IMR-90 (cell line): ENCODE results near the gene RBFOX2.

ENCODE experiments used
- BHLHE40 ChIP-seq: fragments of 150-350 bp; IDR thresholded peaks from 2 replicates; pipeline ENCODE4 v1.6.1; 2016; ENCODE audit warnings: mild to moderate bottlenecking, low read depth, low read length
- CEBPB ChIP-seq: IDR thresholded peaks from 2 replicates; pipeline ENCODE4 v1.6.1; 2012; ENCODE audit warnings: low read depth, low read length, improper control_type of control experiment
- CTCF ChIP-seq: conservative IDR thresholded peaks from 2 replicates; pipeline ENCODE4 v1.5.1; 2012; ENCODE audit warnings: mild to moderate bottlenecking, low read depth, low read length, improper control_type of control experiment
- FOS ChIP-seq: fragments of 150-350 bp; IDR thresholded peaks from 2 replicates; pipeline ENCODE4 v1.6.1; 2016; ENCODE audit warnings: low read depth, low read length
- MXI1 ChIP-seq: IDR thresholded peaks from 2 replicates; pipeline ENCODE4 v1.6.1; 2012; ENCODE audit warnings: low read depth, mild to moderate bottlenecking, low read length, moderate library complexity, borderline replicate concordance
- POLR2A ChIP-seq: IDR thresholded peaks from 2 replicates; pipeline ENCODE4 v1.6.1; 2012; ENCODE audit warnings: mild to moderate bottlenecking, low read depth, low read length
- RCOR1 ChIP-seq: IDR thresholded peaks from 2 replicates; pipeline ENCODE4 v1.6.1; 2012; ENCODE audit warnings: mild to moderate bottlenecking, low read length, improper control_type of control experiment; ENCODE audit not compliant: insufficient replicate concordance
- SMC3 ChIP-seq: fragments of 150-350 bp; IDR thresholded peaks from 2 replicates; pipeline ENCODE4 v1.6.1; 2016; ENCODE audit warnings: low read depth, mild to moderate bottlenecking, antibody characterized with exemption, low read length, moderate library complexity
- TF ChIP-seq, protein P1 (sequence below): fragments of 150-350 bp; IDR thresholded peaks from 2 replicates; pipeline ENCODE4 v1.6.1; 2016; ENCODE audit warnings: low read depth, mild to moderate bottlenecking, low read length, moderate library complexity, borderline replicate concordance

GRCh38 chr22:35746248-35746647 lies 282.4 kb downstream of the RBFOX2 start:
- TF ChIP-seq POLR2A: no peak
- TF ChIP-seq CTCF: no peak
- no peak for TF ChIP-seq SMC3
- no peak for TF ChIP-seq CEBPB
- no peak for TF ChIP-seq MXI1
- no peak for TF ChIP-seq FOS
- no peak for TF ChIP-seq RCOR1
- TF ChIP-seq BHLHE40: no peak
- TF ChIP-seq, protein P1, sequence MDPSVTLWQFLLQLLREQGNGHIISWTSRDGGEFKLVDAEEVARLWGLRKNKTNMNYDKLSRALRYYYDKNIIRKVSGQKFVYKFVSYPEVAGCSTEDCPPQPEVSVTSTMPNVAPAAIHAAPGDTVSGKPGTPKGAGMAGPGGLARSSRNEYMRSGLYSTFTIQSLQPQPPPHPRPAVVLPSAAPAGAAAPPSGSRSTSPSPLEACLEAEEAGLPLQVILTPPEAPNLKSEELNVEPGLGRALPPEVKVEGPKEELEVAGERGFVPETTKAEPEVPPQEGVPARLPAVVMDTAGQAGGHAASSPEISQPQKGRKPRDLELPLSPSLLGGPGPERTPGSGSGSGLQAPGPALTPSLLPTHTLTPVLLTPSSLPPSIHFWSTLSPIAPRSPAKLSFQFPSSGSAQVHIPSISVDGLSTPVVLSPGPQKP: no peak
